UCSD-AML1 (cell line): ENCODE data around the gene ENKD1.

Experiments used
- DNase-seq: peaks from one replicate; lab custom pipeline; 2025; ENCODE audit not compliant: unreplicated experiment; lab: John Stamatoyannopoulos, UW

Gene ENKD1

DNA sequence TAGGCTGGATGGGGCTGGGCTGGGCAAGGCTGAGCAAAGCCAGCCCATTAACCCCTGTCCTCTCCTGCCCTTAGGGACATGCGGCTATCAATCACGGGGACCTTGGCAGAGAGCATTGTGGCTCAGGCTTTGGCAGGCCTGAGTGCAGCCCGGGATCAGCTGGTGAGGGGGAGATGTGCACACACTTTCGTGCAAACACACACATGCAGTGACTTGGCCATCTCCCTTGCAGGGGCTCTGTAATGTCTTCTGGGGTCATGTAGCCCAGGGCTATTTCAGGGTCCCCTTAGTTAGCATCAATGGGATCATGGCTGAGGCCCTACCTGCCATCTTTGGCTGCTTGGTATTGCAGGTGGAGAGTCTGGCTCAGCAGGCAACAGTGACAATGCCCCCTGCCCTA lies 14.7 kb downstream of the ENKD1 start:
- DNase-seq, result no peak

GRCh38 chr16:67651039-67651438 lies 15.5 kb downstream of the ENKD1 start:
- DNase-seq, result no peak

DNA sequence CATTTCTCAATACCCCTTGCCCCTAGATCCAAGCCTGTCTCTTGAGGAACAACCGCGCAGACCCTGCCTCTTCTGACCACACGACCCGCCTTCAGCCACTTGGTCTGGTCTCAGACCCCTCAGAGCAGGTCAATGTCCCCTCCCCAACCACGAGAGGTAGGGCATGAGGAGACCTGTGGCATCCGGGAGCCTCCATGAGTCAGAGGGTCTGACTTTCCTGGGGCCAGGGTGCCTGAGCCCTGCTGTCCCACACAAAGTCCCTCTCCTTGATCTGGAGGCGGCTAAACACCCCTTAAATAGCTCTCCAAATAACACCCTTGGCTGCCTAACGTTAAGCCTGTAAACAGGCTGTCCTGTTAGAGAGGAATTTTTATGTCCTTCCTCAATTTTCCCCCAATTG lies 16.5 kb downstream of the ENKD1 start:
- DNase-seq, result no peak

DNA sequence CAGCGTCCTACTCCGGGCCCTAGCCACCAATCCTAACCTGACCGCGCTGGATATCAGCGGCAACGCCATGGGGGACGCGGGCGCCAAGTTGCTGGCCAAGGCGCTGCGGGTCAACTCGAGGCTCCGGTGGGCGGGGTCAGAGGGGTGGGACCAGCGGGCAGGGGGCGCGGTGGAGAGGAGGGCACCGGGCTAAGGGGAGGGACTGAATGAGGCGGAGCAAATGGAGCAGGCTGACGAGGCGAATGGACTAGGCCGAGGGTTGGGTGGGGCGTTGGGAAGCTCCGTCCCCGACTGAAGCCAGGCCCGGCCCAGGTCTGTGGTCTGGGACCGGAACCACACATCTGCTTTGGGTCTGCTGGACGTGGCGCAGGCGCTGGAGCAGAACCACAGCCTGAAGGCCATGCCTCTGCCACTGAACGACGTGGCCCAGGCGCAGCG lies 17.0 kb downstream of the ENKD1 start:
- no peak for DNase-seq

- no peak for DNase-seq
Observed at GRCh38 chr16:67648764-67649407, 17.7 kb downstream of the ENKD1 start.

DNA sequence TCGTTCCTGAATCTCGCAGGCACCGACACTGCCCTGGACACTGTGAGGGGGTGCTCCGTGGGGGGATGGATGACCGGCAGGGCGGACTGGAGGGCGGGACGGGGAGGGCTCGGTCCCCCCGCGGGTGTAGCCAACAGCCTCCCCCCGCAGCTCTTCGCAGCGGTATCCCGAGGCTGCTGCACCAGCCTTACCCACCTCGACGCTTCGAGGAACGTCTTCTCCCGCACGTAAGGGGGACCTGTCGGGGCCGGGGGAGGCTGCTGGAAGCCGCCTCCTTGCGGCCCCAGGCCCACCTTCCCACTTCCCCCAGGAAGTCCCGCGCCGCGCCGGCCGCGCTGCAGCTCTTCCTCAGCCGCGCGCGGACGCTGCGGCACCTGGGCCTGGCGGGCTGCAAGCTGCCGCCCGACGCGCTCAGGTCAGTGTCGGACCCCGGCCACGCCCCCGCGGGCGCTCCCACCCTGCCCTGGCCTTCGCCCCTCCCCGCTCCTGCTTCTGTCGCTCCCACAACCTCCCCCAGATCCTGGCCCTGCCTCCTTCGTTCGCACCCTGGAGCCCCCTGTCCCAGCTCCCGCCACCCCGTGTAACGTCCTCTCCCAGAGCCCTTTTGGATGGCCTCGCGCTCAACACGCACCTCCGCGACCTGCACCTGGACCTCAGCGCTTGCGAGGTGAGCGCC lies 18.3 kb downstream of the ENKD1 start:
- DNase-seq, result no peak

- no peak for DNase-seq
Observed at GRCh38 chr16:67647681-67648080, 18.9 kb downstream of the ENKD1 start.

GRCh38 chr16:67647111-67647651 lies 19.4 kb downstream of the ENKD1 start:
- no peak for DNase-seq

GRCh38 chr16:67645397-67646121 lies 21.0 kb downstream of the ENKD1 start:
- no peak for DNase-seq

GRCh38 chr16:67644038-67644437 lies 22.5 kb downstream of the ENKD1 start:
- no peak for DNase-seq

- DNase-seq, result no peak
Observed at GRCh38 chr16:67641779-67642708, 24.5 kb downstream of the ENKD1 start.

DNA sequence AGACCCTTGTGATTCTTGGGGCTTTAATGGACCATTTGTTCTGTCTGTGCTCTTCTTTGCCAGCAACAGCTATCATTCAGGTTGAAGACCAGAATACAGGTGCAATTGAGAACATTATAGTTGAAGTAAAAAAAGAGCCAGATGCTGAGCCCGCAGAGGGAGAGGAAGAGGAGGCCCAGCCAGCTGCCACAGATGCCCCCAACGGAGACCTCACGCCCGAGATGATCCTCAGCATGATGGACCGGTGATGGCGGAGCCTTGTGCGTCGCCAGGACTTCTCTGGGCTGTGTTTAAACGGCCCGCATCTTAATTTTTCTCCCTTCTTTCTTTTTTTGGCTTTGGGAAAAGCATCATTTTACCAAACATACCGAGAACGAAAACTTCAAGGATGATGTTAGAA lies 28.9 kb downstream of the ENKD1 start:
- no peak for DNase-seq

- DNase-seq, result no peak
Observed at GRCh38 chr16:67636713-67637112, 29.8 kb downstream of the ENKD1 start.

- DNase-seq, result no peak
Observed at GRCh38 chr16:67632415-67633172, 34.0 kb downstream of the ENKD1 start.

- no peak for DNase-seq
Observed at GRCh38 chr16:67628216-67628615, 38.3 kb downstream of the ENKD1 start.

GRCh38 chr16:67613808-67614207 lies 52.7 kb downstream of the ENKD1 start:
- DNase-seq, result no peak
